CD8-positive, alpha-beta memory T cell (primary cell): Measurements from ENCODE around the gene ID3. TPM values are rescaled to one million over a fixed set of nuclear protein-coding genes. Genes with fewer than 3 reads are reported as not detected.

Experiments used
- CTCF ChIA-PET: fragments of 350-600 bp; sonication (Branson Sonifier 250); formaldehyde crosslinking; loops from one replicate; lab custom pipeline; 2021; ENCODE audit warnings: antibody characterized with exemption; lab: Charles Lee
- POLR2A ChIA-PET: fragments of 350-600 bp; sonication (Branson Sonifier 250); formaldehyde crosslinking; loops from one replicate; lab custom pipeline; 2021; ENCODE audit warnings: antibody characterized with exemption; lab: Charles Lee
- DNase-seq, 5 donors: peaks; one replicate each; pipeline versions ENCODE4 v3.0.0 to v3.0.0-alpha.2; 2020 to 2022; ENCODE audit warnings: mixed read lengths in 1 of 5
- H3K27ac ChIP-seq: one replicate; pipeline ENCODE4 v1.7.0; 2013; ENCODE audit warnings: low read depth, mild to moderate bottlenecking, low read length, moderate library complexity
- H3K27me3 ChIP-seq: 2 replicates; pipeline ENCODE4 v1.7.0; 2013; ENCODE audit warnings: low read length, mild to moderate bottlenecking; ENCODE audit not compliant: insufficient read depth, poor library complexity, severe bottlenecking
- H3K36me3 ChIP-seq: 2 replicates; pipeline ENCODE4 v1.7.0; 2013; ENCODE audit warnings: mild to moderate bottlenecking, low read length, moderate library complexity; ENCODE audit not compliant: insufficient read depth
- H3K4me1 ChIP-seq: 2 replicates; pipeline ENCODE4 v1.7.0; 2013; ENCODE audit warnings: mild to moderate bottlenecking, low read length, moderate library complexity; ENCODE audit not compliant: insufficient read depth
- H3K4me3 ChIP-seq: 2 replicates; pipeline ENCODE4 v1.7.0; 2013; ENCODE audit warnings: mild to moderate bottlenecking, low read length
- H3K9me3 ChIP-seq: 2 replicates; pipeline ENCODE4 v1.7.0; 2013; ENCODE audit warnings: mild to moderate bottlenecking, low read length
- H3K27ac Mint-ChIP-seq, 8 donors: one replicate each; pipeline ENCODE4 v1.8.0; 2020 to 2021; ENCODE audit warnings: mixed read lengths in 8 of 8, mild to moderate bottlenecking in 6 of 8, inconsistent platforms in 3 of 8, moderate library complexity in 3 of 8
- H3K27me3 Mint-ChIP-seq, 2 donors: one replicate each; pipeline ENCODE4 v1.8.0; 2020 to 2021; ENCODE audit warnings: mixed read lengths in 2 of 2, mild to moderate bottlenecking in 1 of 2, moderate library complexity in 1 of 2
- H3K36me3 Mint-ChIP-seq, 3 donors: one replicate each; pipeline ENCODE4 v1.8.0; 2020 to 2021; ENCODE audit warnings: mixed read lengths in 3 of 3, inconsistent platforms in 1 of 3, mild to moderate bottlenecking in 1 of 3
- H3K4me1 Mint-ChIP-seq, 3 donors: one replicate each; pipeline ENCODE4 v1.8.0; 2020 to 2021; ENCODE audit warnings: mixed read lengths in 3 of 3, inconsistent platforms in 1 of 3, mild to moderate bottlenecking in 1 of 3
- H3K4me3 Mint-ChIP-seq, 7 donors: one replicate each; pipeline ENCODE4 v1.8.0; 2020 to 2021; ENCODE audit warnings: mixed read lengths in 7 of 7, mild to moderate bottlenecking in 6 of 7, moderate library complexity in 4 of 7, inconsistent platforms in 2 of 7
- H3K9me3 Mint-ChIP-seq, 5 donors: one replicate each; pipeline ENCODE4 v1.8.0; 2020 to 2022; ENCODE audit warnings: mixed read lengths in 5 of 5, mild to moderate bottlenecking in 3 of 5, moderate library complexity in 2 of 5, inconsistent platforms in 1 of 5
- polyA plus RNA-seq: library from polyadenylated mRNA; unstranded; fragments of 300-500 nt; fragmentation: Illumina TruSeq; gene quantifications from one replicate; pipeline ENCODE4 v1.2.3, GENCODE V29; 2021
- total RNA-seq, 2 experiments: library from RNA; stranded (reverse); gene quantifications; one replicate each; pipeline ENCODE4 v1.2.3, GENCODE V29; 2021

The ID3 gene
- total and polyA plus RNA-seq, 3 experiments from 2014 or later = 4.7 to 19.3 (median 18.4) TPM

GRCh38 chr1:23598424-23598823 lies 39.1 kb upstream of the ID3 start:
- H3K36me3 ChIP-seq = no peaks in the 10 kb centered on the region
- H3K27ac ChIP-seq = no peak overlapping the region
- POLR2A ChIA-PET = interaction anchor here (0.5 to 1.4 kb wide), 5 partner anchors 13 to 44 kb away, joined by 3 to 5 read pairs (median 3); no protein-coding TSS in a partner anchor
- Mint-ChIP-seq H3K9me3 (no peaks in the 10 kb centered on the region), H3K27me3 (no peaks in the 10 kb centered on the region), H3K4me3 (no peak overlapping the region), H3K27ac (peak overlapping the region in 1 of 8 donors; percentile 22), H3K4me1 (peaks cover 80 to 94% (median 86%) of the 10 kb centered on the region in 3 donors), H3K36me3 (peaks cover 0 to 2% (median 0%) of the 10 kb centered on the region in 3 donors)
- CTCF ChIA-PET = interaction anchor here (1.1 to 11.7 kb wide), 8 partner anchors 10 to 104 kb away, joined by 3 to 120 read pairs (median 4); no protein-coding TSS in a partner anchor
- DNase-seq = no peak
- no peaks in the 10 kb centered on the region for H3K27me3 ChIP-seq
- H3K9me3 ChIP-seq = no peaks in the 10 kb centered on the region
- H3K4me1 ChIP-seq = peaks cover 100% of the 10 kb centered on the region
- no peak overlapping the region for H3K4me3 ChIP-seq

- H3K4me1 ChIP-seq = peaks cover 100% of the 10 kb centered on the region
- Mint-ChIP-seq H3K4me3 (peak overlapping the region in 6 of 7 donors; percentile 6 to 71 (median 31)), H3K9me3 (no peaks in the 10 kb centered on the region), H3K27me3 (no peaks in the 10 kb centered on the region), H3K27ac (peak overlapping the region; percentile 22 to 94 (median 70)), H3K36me3 (peaks cover 0 to 2% (median 0%) of the 10 kb centered on the region in 3 donors), H3K4me1 (peaks cover 79 to 94% (median 86%) of the 10 kb centered on the region in 3 donors)
- H3K27me3 ChIP-seq = no peaks in the 10 kb centered on the region
- H3K27ac ChIP-seq = no peak overlapping the region
- H3K36me3 ChIP-seq = no peaks in the 10 kb centered on the region
- no peak for DNase-seq
- ChIA-PET CTCF (interaction anchor here (0.8 to 11.7 kb wide), 9 partner anchors 11 to 103 kb away, joined by 3 to 120 read pairs (median 4); no protein-coding TSS in a partner anchor), POLR2A (interaction anchor here (0.8 to 1.4 kb wide), 3 partner anchors 22 to 43 kb away, joined by 3 to 4 read pairs (median 3); no protein-coding TSS in a partner anchor)
- no peak overlapping the region for H3K4me3 ChIP-seq
- H3K9me3 ChIP-seq = no peaks in the 10 kb centered on the region
Observed at GRCh38 chr1:23597635-23598388, 38.5 kb upstream of the ID3 start.

- ChIA-PET POLR2A (interaction anchor here (0.6 kb wide), 1 partner anchor 24 kb away, joined by 4 read pairs; no protein-coding TSS in a partner anchor), CTCF (interaction anchor here (11.7 kb wide), 1 partner anchor 37 kb away, joined by 120 read pairs; no protein-coding TSS in a partner anchor)
- no peaks in the 10 kb centered on the region for H3K27me3 ChIP-seq
- no peak overlapping the region for H3K27ac ChIP-seq
- H3K4me1 ChIP-seq = peaks cover 100% of the 10 kb centered on the region
- H3K4me3 ChIP-seq = no peak overlapping the region
- Mint-ChIP-seq H3K36me3 (peaks cover 0 to 2% (median 0%) of the 10 kb centered on the region in 3 donors), H3K27ac (peak overlapping the region in 5 of 8 donors; percentile 7 to 74 (median 59)), H3K4me1 (peaks cover 78 to 94% (median 86%) of the 10 kb centered on the region in 3 donors), H3K27me3 (no peaks in the 10 kb centered on the region), H3K9me3 (no peaks in the 10 kb centered on the region), H3K4me3 (peak overlapping the region in 1 of 7 donors; percentile 23)
- DNase-seq = no peak
- H3K9me3 ChIP-seq = no peaks in the 10 kb centered on the region
- no peaks in the 10 kb centered on the region for H3K36me3 ChIP-seq
Observed at GRCh38 chr1:23596382-23597358, 37.4 kb upstream of the ID3 start.

DNA sequence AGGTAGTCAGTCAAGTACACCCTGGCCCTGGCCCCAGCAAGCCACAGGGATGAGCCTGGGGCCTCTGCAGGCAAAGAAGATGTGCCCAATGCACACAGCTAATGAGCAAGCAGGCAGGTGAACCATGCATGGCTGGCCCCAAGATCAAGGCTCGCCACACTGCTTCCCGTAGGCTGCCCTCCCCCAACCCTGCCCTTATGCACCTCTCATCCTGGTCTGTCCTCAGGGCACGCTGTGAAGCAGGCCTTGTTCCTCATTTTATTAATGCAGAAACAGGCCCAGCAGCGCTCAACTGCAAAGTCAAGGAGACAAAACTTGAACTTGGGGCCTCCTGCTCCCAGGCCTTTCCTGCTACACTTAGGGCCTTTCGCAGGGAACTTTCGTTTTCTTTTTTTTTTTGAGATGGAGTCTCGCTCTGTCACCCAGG lies 35.6 kb upstream of the ID3 start:
- H3K27ac Mint-ChIP-seq = peak overlapping the region in 4 of 8 donors; percentile 41 to 86 (median 67)
- no peak overlapping the region for H3K4me3 Mint-ChIP-seq
- peaks cover 0 to 2% (median 0%) of the 10 kb centered on the region in 3 donors for H3K36me3 Mint-ChIP-seq
- POLR2A ChIA-PET = interaction anchor here (1.5 kb wide), 1 partner anchor 26 kb away, joined by 3 read pairs; no protein-coding TSS in a partner anchor
- H3K9me3 ChIP-seq = no peaks in the 10 kb centered on the region
- H3K4me1 ChIP-seq = peaks cover 96% of the 10 kb centered on the region
- CTCF ChIA-PET = interaction anchor here (1.0 to 5.4 kb wide), 2 partner anchors 41 to 55 kb away, joined by 4 to 42 read pairs; no protein-coding TSS in a partner anchor
- no peaks in the 10 kb centered on the region for H3K27me3 Mint-ChIP-seq
- no peak for DNase-seq
- no peaks in the 10 kb centered on the region for H3K9me3 Mint-ChIP-seq
- no peak overlapping the region for H3K27ac ChIP-seq
- H3K4me1 Mint-ChIP-seq = peaks cover 77 to 94% (median 87%) of the 10 kb centered on the region in 3 donors
- H3K36me3 ChIP-seq = no peaks in the 10 kb centered on the region
- no peak overlapping the region for H3K4me3 ChIP-seq
- no peaks in the 10 kb centered on the region for H3K27me3 ChIP-seq

- no peaks in the 10 kb centered on the region for H3K9me3 Mint-ChIP-seq
- no peaks in the 10 kb centered on the region for H3K27me3 Mint-ChIP-seq
- CTCF ChIA-PET = interaction anchor here (1.1 to 5.4 kb wide), 3 partner anchors 17 to 42 kb away, joined by 3 to 42 read pairs (median 3); no protein-coding TSS in a partner anchor
- DNase-seq = no peak
- peak overlapping the region in 2 of 7 donors; percentile 41 to 56 for H3K4me3 Mint-ChIP-seq
- peaks cover 0 to 2% (median 0%) of the 10 kb centered on the region in 3 donors for H3K36me3 Mint-ChIP-seq
- H3K4me3 ChIP-seq = no peak overlapping the region
- H3K4me1 ChIP-seq = peaks cover 90% of the 10 kb centered on the region
- H3K4me1 Mint-ChIP-seq = peaks cover 76 to 93% (median 86%) of the 10 kb centered on the region in 3 donors
- H3K27me3 ChIP-seq = no peaks in the 10 kb centered on the region
- no peaks in the 10 kb centered on the region for H3K36me3 ChIP-seq
- H3K27ac ChIP-seq = no peak overlapping the region
- peak overlapping the region in 6 of 8 donors; percentile 10 to 86 (median 58) for H3K27ac Mint-ChIP-seq
- no peaks in the 10 kb centered on the region for H3K9me3 ChIP-seq
- POLR2A ChIA-PET = interaction anchor here (1.5 kb wide), 2 partner anchors 19 to 27 kb away, joined by 3 to 5 read pairs; no protein-coding TSS in a partner anchor
Observed at GRCh38 chr1:23594149-23594907, 35.0 kb upstream of the ID3 start.

GRCh38 chr1:23593556-23594148 lies 34.4 kb upstream of the ID3 start:
- DNase-seq = no peak
- Mint-ChIP-seq H3K36me3 (peaks cover 0 to 2% (median 0%) of the 10 kb centered on the region in 3 donors), H3K27me3 (no peaks in the 10 kb centered on the region), H3K4me1 (peaks cover 71 to 86% (median 79%) of the 10 kb centered on the region in 3 donors), H3K9me3 (no peaks in the 10 kb centered on the region), H3K27ac (peak overlapping the region in 6 of 8 donors; percentile 12 to 52 (median 36)), H3K4me3 (peak overlapping the region in 1 of 7 donors; percentile 45)
- H3K27me3 ChIP-seq = no peaks in the 10 kb centered on the region
- ChIA-PET CTCF (interaction anchor here (1.0 to 5.4 kb wide), 7 partner anchors 18 to 42 kb away, joined by 3 to 42 read pairs (median 4); partner anchors contain the start of gene ID3), POLR2A (interaction anchor here (1.5 to 2.3 kb wide), 2 partner anchors 19 to 38 kb away, joined by 5 to 14 read pairs; no protein-coding TSS in a partner anchor)
- H3K4me1 ChIP-seq = peaks cover 83% of the 10 kb centered on the region
- no peak overlapping the region for H3K4me3 ChIP-seq
- H3K9me3 ChIP-seq = no peaks in the 10 kb centered on the region
- H3K27ac ChIP-seq = no peak overlapping the region
- H3K36me3 ChIP-seq = no peaks in the 10 kb centered on the region
